ENCODE data around the gene RXYLT1.
"Not testable (repeated sequence)": the region's sequence is repeated elsewhere in the genome, so short reads cannot be mapped to it uniquely, and the experiment has no call there.

The RXYLT1 gene

DNA sequence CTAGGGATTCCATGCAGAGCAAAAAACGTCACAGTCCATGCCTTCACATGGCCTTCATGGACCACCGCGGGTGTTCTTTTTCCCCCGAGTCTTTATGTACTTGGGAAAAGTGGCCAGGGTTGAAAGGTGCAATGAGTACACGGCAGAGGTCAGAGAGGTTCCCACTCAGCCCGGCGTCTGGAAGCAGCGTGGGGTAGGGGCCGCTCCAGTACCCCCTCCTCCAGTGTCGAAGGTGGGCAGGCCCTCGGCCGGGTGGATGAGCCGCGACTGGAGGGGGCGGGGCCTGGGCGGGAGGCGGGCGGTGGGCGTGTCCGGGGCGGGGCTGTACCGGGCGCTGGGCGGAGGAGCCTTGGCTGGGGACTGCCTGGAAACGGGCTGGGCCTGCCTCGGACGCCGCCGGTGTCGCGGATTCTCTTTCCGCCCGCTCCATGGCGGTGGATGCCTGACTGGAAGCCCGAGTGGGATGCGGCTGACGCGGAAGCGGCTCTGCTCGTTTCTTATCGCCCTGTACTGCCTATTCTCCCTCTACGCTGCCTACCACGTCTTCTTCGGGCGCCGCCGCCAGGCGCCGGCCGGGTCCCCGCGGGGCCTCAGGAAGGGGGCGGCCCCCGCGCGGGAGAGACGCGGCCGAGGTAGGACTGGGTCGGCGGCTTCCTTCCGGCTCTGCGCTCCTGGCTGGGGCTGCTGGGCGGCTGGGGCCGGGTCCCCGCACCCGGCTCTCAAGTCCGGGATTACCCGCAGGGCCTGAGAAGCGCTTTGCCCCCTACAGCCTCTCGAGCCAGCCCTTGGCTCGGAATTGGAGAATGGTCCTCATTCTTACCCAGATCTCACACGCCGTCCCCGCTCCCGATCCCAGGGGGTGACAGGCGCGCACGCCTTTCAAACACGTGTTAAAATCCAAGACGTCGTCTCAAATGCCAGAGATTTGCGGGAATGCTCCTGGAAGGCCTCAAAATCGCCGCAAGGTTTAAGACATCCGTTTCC is at the start of gene RXYLT1:
Gene RXYLT1 (plus strand): TSS at position 412 of the 984 bp plus-strand sequence. CDS start 52 bp downstream, at position 464.
- DNase-seq: peak; percentile 95

DNA sequence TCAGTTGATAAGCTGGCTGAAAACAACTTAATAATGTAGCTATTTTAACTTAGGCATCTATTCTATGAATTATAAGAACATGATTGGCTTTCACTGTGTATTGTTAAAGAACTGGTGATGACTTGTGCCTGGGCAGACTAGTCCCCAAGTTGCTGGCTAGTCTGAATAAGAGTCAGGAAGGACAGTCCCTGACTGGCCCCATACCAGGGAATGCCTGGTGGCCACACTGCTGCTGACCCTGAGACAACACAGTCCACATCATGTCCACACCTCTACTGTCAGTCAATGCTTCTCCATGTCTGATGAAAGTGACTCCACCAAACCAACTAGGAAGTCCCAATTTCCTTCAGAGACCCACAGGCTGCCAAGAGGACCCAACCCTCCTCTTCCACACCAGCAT is 46.9 kb upstream of the RXYLT1 start:
- DNase-seq: not testable (repeated sequence)

GRCh38 chr12:63733585-63733984 is 46.1 kb upstream of the RXYLT1 start:
- not testable (repeated sequence) for DNase-seq

DNA sequence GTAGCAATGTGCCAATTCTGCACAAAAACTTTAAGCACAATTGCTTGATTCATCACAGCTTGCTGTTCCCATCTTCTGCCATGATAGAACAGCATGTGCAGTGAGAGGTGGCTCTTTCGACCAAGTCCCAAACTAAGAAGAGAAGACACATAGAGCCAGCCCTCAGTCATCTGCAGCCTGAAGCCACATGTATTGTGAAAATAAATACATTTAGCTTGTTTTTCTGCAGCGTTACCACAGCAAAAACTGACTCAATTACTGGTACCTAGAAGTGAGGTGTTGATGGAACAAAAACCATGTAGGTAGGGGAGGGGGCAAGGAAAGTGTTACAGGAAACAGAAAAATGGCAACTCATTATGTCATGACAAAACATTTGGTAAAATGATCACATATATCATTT is 39.2 kb upstream of the RXYLT1 start:
- not testable (repeated sequence) for DNase-seq

DNA sequence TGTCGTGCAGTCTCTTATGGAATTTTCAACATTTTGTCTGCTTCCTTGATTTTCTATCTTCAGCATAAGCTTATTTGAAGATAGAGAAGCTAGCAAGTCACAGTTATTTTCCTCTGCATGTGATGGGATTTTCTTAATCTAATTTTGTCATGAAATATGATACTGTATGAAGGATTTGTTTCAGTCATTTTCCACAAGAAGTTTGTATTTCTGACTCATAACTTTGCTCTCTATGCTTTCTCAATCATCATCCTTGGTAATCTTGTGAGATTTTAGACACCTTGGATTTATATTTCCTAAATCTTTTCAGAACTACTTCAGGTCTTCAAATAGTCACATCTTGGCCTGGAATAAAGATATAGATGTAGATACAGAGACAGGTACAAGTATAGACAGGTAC is 38.3 kb upstream of the RXYLT1 start:
- not testable (repeated sequence) for DNase-seq

DNA sequence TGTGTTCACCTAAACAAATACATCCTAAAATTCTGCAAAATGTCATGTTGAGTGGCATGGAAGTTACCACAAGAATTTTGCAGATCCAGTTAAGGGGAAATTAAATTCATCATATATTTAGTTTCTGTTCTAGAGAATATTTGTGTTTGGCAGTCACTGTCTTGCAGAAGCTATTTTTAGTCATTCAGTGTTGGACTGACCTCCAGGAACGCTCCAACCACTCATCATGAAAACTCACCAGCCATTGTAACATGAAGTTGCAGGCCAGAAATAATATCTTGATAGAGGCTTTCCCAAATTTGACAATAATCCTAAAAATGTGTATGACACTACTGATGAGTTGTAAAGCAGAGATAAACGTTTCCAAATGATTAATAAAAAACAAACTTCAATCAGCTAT is 35.6 kb upstream of the RXYLT1 start:
- not testable (repeated sequence) for DNase-seq

DNA sequence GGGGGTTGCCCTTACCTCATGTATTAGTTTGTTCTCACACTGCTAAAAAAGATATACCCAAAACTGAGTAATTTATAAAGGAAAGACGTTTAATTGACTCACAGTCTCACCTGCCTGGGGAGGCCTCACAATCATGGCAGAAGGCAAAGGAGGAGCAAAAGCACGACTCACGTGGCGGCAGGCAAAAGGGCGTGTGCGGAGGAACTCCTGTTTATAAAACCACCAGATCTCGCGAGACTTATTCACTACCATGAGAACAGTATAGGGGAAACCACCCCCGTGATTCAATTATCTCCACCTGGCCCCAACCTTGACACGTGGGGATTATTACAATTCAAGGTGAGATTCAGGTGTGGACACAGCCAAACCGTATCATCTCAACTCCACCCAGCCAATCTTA is 33.2 kb upstream of the RXYLT1 start:
- not testable (repeated sequence) for DNase-seq

- DNase-seq: not testable (repeated sequence)
Measured at GRCh38 chr12:63747136-63747535, 32.6 kb upstream of the RXYLT1 start.

- no peak for DNase-seq
Measured at GRCh38 chr12:63747553-63747952, 32.2 kb upstream of the RXYLT1 start.

DNA sequence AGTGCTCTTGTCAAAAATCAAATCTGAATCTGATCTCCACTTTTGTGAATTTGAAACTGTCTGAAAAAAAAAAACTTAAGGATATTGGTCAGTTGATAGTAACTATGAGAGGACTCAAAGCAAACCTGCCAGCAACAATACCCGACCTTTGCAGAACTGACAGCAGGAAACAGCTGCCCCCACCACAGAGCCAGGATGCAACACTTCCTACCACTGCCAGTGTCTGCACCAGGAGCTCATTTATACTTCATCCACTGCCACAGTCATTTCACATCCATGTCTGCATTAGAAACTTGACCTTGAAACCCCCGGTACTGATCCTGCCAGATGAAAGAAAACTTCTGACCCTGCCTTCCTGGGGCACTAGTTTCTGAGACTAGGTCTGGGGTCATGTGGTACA is 27.4 kb upstream of the RXYLT1 start:
- DNase-seq: no peak

DNA sequence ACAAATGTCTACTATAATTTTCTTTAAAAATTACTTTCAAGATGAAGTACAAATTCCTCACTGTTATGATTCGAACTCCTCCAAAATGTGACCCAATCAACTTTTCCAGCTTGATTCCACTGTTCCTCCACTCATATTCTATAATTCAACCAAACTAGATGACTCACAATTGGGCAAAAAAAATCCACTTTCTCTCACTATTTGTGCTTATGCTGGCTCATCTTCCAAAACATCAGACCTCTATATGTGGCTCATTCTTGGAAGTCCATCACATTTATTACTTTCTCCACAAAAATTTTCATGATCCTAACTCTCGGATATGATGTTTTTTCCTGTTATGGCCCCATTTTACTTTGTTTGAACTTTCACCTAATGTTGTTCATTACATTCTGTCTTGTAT is 26.9 kb upstream of the RXYLT1 start:
- no peak for DNase-seq

GRCh38 chr12:63753743-63754142 is 26.0 kb upstream of the RXYLT1 start:
- no peak for DNase-seq

DNA sequence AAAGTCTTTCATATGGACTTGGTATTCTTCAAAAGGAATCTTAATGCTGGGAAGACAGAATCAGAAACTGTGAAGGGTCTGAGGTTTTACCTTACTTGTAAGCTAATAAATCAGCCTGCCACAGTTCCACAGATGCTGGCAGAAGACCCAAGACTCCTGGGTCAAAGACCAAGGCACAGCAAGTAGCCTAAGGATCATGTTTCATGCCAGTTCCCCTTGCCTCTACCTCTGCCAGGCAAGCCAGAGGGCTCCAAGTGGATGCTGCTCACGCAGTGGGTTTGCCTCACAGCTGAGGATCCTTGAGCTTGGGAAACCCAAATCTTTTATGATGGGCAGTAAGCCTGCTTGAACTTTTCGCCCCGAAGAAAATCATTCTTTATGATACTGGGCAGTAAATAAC is 15.2 kb upstream of the RXYLT1 start:
- DNase-seq: no peak

DNA sequence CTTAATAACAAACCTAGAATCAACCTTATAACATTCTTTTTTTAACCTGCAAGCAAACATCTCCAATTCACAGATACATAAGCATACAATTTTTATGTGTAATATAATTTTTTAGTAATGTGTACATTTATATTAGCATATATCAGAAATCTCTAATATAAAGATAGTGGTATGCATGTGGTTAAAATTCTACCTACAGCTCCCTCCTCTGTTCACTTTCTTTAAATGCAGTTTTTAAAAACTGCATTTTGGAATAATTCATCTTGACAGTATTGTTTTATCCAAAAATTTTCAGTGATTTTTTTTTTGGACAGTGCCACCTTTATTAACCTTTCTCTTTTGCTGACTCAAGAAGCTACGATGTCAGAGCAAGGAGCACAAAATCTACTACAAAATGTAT is 13.2 kb upstream of the RXYLT1 start:
- no peak for DNase-seq

GRCh38 chr12:63770375-63770774 is 9.3 kb upstream of the RXYLT1 start:
- DNase-seq: no peak

DNA sequence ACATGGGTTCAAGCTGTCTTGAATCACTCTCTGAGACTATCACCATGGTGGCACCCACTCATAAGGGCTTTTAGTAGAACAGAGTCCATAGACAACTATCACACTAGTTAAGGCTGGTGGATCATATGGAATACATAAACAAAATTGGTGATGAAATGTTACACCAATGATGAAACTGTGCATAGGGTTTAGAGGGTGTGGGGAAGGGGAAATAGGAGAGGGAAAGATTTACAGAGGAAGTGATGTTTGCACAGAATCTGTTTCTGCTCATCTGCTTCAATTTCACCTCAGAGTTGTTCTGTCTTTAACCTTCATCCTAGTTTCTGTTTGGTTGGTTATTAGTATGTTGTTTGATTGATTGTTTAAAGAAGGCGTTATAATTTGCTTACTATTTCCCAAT is 2.4 kb upstream of the RXYLT1 start:
- DNase-seq: no peak

DNA sequence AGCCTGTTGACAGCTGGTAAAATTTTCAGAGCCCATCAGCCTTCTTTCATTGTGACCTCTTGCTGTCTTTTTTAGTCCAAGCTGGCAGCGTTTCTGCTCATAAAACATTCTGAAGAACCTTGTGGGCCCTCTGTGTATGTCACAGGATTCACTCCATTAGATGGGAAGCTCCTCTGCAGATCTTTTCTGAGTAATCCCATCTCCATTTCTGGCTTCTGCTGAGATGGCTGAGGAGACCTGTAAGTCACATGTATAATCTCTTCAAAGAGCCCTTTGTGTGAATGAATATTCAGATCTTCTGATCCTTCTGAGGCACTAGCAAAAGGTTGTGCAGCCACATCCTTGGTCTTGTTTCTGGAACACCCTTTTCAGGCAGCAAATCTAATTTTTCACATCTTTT is 2.8 kb downstream of the RXYLT1 start:
- no peak for DNase-seq

DNA sequence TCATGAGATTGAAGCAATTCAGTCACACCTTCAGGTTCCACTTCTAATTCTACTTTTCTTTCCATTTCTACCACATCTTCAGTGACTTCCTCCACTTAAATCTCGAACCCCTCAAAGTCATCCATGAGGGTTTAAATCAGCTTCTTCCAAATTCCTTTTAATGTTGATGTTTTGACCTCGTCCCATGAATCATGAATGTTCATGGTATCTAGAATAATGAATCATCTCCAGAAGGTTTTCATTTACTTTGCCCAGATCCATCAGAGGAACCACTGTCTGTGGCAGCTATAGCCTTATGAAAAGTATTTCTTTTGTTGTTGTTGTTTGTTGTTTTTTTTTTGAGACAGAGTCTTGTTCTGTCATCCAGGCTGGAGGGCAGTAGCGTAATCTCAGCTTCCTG is 7.6 kb downstream of the RXYLT1 start:
- no peak for DNase-seq

DNA sequence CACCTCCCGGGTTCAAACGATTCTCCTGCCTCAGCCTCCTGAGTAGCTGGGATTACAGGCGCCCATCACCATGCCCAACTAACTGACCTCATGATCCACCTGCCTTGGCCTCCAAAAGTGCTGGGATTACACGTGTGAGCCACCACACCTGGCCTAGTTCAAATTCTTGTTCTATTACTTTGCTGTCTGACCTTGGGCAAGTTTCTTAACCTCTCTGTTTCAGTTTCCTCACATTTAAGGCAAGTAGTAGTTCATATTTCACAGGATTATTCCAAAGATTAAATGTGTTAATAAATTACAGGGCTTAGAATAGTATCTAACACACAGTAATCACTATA is 10.9 kb downstream of the RXYLT1 start:
- no peak for DNase-seq

DNA sequence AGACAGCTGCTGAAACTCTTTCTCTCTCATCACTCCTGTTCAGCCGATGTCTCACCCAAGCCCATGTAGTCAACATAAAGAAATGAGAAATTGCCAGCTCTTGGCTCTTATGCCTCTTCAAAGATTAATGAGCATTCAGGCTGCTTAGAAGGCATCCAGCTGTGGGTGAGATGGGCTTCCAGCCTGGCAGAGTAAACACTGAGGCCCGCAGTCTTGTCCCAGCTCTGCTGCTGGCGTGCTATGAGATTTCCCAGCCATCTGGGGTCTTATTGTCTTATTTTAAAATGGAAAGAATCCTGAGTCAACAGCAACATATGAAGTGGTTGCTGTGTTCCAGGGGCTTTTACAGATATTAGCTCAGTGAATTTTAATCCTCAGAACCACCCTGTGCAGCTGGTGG is 12.6 kb downstream of the RXYLT1 start:
- DNase-seq: peak; percentile 41

DNA sequence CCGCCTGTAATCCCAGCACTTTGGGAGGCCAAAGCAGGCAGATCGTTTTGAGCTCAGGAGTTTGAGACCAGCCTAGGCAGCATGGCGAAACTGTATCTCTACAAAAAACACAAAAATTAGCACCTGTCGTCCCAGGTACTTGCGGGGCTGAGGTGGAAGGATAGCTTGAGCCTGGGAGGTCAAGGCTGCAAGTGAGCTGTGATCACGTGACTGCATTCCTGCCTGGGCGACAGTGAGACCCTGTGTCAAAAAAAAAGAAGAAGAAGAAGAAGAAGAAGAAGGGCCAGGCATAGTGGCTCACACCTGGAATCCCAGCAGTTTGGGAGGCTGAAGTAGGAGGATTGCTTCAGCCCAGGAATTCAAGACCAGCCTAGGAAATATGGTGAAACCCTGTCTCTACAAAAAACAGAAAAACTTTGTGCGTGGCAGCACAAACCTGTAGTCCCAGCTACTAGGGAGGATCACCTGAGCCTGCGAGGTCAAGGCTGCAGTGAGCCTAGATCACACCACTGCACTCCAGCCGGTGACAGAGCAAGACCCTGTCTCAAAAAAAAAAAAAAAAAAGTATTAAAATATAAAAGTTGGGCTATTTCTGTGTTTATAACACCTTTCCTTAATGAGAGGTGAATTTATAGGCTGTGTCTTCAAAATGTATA is 15.5 kb downstream of the RXYLT1 start:
- DNase-seq: no peak

DNA sequence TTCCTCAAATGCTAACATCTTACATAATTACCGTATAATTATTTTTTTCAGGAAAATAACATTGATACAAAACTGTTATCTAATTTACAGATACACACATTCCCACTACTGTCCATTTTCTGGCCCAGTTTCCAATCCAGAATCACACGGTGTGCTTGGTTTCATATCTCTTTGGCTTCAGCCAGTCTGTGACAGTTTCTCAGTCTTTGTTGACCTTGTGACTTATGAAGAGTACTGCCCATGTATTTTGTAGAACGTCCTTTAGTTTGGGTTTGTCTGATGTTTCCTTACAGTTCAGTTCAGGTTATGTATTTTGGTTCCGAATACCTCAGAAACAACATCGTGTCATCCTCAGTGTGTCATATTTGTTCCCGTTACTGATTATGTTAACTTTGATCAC is 16.2 kb downstream of the RXYLT1 start:
- no peak for DNase-seq

DNA sequence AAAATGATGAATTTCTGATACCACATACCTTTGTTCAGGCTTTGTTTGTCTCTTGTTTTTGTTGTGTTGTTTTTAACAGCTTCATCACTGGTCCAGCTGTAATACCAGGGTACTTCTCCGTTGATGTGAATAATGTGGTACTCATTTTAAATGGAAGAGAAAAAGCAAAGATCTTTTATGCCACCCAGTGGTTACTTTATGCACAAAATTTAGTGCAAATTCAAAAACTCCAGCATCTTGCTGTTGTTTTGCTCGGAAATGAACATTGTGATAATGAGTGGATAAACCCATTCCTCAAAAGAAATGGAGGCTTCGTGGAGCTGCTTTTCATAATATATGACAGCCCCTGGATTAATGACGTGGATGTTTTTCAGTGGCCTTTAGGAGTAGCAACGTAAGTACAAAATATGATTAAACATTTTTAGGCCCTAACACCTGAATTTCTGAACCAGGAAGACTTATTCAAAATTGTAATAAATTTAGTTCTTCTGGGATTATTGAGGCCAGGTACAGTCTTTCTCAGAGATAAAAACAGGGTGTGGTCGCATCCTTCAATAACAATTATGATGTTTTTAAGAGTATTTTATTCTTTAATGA is 22.4 kb downstream of the RXYLT1 start:
- DNase-seq: peak; percentile 36

GRCh38 chr12:63804746-63805145 is 25.0 kb downstream of the RXYLT1 start:
- DNase-seq: no peak

Data from retina (tissue), 1 donor.